Mononuclear cell (primary cell): ENCODE data around the gene ENG. TPM values are rescaled to one million over a fixed set of nuclear protein-coding genes. Genes with fewer than 3 reads are reported as not detected.
"Not testable (repeated sequence)": the region's sequence is repeated elsewhere in the genome, so short reads cannot be mapped to it uniquely, and the experiment has no call there.

Experiments used
- H3K27me3 ChIP-seq: 2 replicates; pipeline ENCODE4 v1.6.0; 2011; ENCODE audit warnings: low read length, control low read depth; ENCODE audit not compliant: insufficient read depth
- H3K4me1 ChIP-seq: 2 replicates; pipeline ENCODE4 v1.5.1; 2011; ENCODE audit warnings: mild to moderate bottlenecking, low read length, control low read depth; ENCODE audit not compliant: insufficient read depth
- H3K4me3 ChIP-seq: 2 replicates; pipeline ENCODE4 v1.5.1; 2011; ENCODE audit warnings: mild to moderate bottlenecking, low read length, moderate library complexity
- H3K9me3 ChIP-seq: 2 replicates; pipeline ENCODE4 v1.5.1; 2011; ENCODE audit warnings: low read depth, mild to moderate bottlenecking, control low read depth, low read length
- total RNA-seq: library from RNA; depleted of rRNA; stranded (reverse); fragments of >200 nt; gene quantifications from one replicate; pipeline ENCODE4 v1.2.3, GENCODE V29; 2012

ENG gene
- total RNA-seq, 1 donor = 3.8 TPM

GRCh38 chr9:127873223-127873691 is 18.8 kb upstream of the ENG start:
- Histone ChIP-seq H3K4me3 (no peak overlapping the region), H3K9me3 (no peaks in the 10 kb centered on the region), H3K4me1 (no peaks in the 10 kb centered on the region), H3K27me3 (peaks cover 2% of the 10 kb centered on the region)

- Histone ChIP-seq H3K4me1 (no peaks in the 10 kb centered on the region), H3K4me3 (no peak overlapping the region), H3K9me3 (no peaks in the 10 kb centered on the region), H3K27me3 (no peaks in the 10 kb centered on the region)
These were observed 18.1 kb upstream of the ENG start for GRCh38 chr9:127872369-127873222.

- Histone ChIP-seq H3K4me3 (no peak overlapping the region), H3K27me3 (no peaks in the 10 kb centered on the region), H3K9me3 (no peaks in the 10 kb centered on the region), H3K4me1 (no peaks in the 10 kb centered on the region)
These were observed 17.1 kb upstream of the ENG start for GRCh38 chr9:127871531-127871930.

- H3K4me3 ChIP-seq = no peak overlapping the region
- H3K9me3 ChIP-seq = no peaks in the 10 kb centered on the region
- peaks cover under 1% of the 10 kb centered on the region for H3K4me1 ChIP-seq
- H3K27me3 ChIP-seq = no peaks in the 10 kb centered on the region
These were observed 16.4 kb upstream of the ENG start for GRCh38 chr9:127870887-127871286.

GRCh38 chr9:127870153-127870491 is 15.7 kb upstream of the ENG start:
- not testable (repeated sequence) for H3K27me3 ChIP-seq, H3K9me3 ChIP-seq, H3K4me1 ChIP-seq, H3K4me3 ChIP-seq

GRCh38 chr9:127869310-127870152 is 15.1 kb upstream of the ENG start:
- Histone ChIP-seq H3K4me3 (no peak overlapping the region), H3K27me3 (no peaks in the 10 kb centered on the region), H3K4me1 (peaks cover 14% of the 10 kb centered on the region), H3K9me3 (no peaks in the 10 kb centered on the region)

GRCh38 chr9:127868278-127868902 is 13.9 kb upstream of the ENG start:
- H3K4me3 ChIP-seq = no peak overlapping the region
- H3K9me3 ChIP-seq = no peaks in the 10 kb centered on the region
- peaks cover 23% of the 10 kb centered on the region for H3K4me1 ChIP-seq
- no peaks in the 10 kb centered on the region for H3K27me3 ChIP-seq

GRCh38 chr9:127867356-127868277 is 13.2 kb upstream of the ENG start:
- H3K9me3 ChIP-seq = no peaks in the 10 kb centered on the region

GRCh38 chr9:127866535-127866934 is 12.1 kb upstream of the ENG start:
- no peak overlapping the region for H3K4me3 ChIP-seq
- H3K9me3 ChIP-seq = no peaks in the 10 kb centered on the region
- peaks cover 41% of the 10 kb centered on the region for H3K4me1 ChIP-seq

More at GRCh38 chr9:127867356-127868277, 13.2 kb upstream of the ENG start:
- Histone ChIP-seq H3K4me1 (peaks cover 31% of the 10 kb centered on the region), H3K4me3 (no peak overlapping the region), H3K27me3 (no peaks in the 10 kb centered on the region)

GRCh38 chr9:127865645-127866464 is 11.4 kb upstream of the ENG start:
- Histone ChIP-seq H3K4me1 (peaks cover 48% of the 10 kb centered on the region), H3K27me3 (no peaks in the 10 kb centered on the region), H3K9me3 (no peaks in the 10 kb centered on the region), H3K4me3 (no peak overlapping the region)

More at GRCh38 chr9:127866535-127866934, 12.1 kb upstream of the ENG start:
- no peaks in the 10 kb centered on the region for H3K27me3 ChIP-seq

- Histone ChIP-seq H3K4me1 (peaks cover 61% of the 10 kb centered on the region), H3K27me3 (no peaks in the 10 kb centered on the region), H3K9me3 (no peaks in the 10 kb centered on the region), H3K4me3 (no peak overlapping the region)
These were observed 8.7 kb upstream of the ENG start for GRCh38 chr9:127863191-127863621.

- H3K4me1 ChIP-seq = peaks cover 64% of the 10 kb centered on the region
- H3K27me3 ChIP-seq = no peaks in the 10 kb centered on the region
- no peaks in the 10 kb centered on the region for H3K9me3 ChIP-seq
- no peak overlapping the region for H3K4me3 ChIP-seq
These were observed 7.9 kb upstream of the ENG start for GRCh38 chr9:127862075-127863011.

GRCh38 chr9:127860779-127861178 is 6.3 kb upstream of the ENG start:
- no peaks in the 10 kb centered on the region for H3K9me3 ChIP-seq
- no peaks in the 10 kb centered on the region for H3K27me3 ChIP-seq
- no peak overlapping the region for H3K4me3 ChIP-seq
- H3K4me1 ChIP-seq = peaks cover 65% of the 10 kb centered on the region
